K562 (cell line): Measurements from ENCODE around the gene DNASE2. TPM values are rescaled to one million over a fixed set of nuclear protein-coding genes. Genes with fewer than 3 reads are reported as not detected.

Experiments used
- AFF1 ChIP-seq, 2 experiments: fragments of 450-650 bp; IDR thresholded peaks; 2 replicates each; pipeline ENCODE4 v1.6.1; 2018; ENCODE audit warnings: mild to moderate bottlenecking in 2 of 2, low read depth in 1 of 2; ENCODE audit not compliant: partially characterized antibody in 2 of 2
- BCOR ChIP-seq: fragments of 450-650 bp; IDR thresholded peaks from 2 replicates; pipeline ENCODE4 v1.6.1; 2016
- ELF4 ChIP-seq: fragments of 450-650 bp; formaldehyde crosslinking; IDR thresholded peaks from 2 replicates; pipeline ENCODE4 v1.4.0; 2022; ENCODE audit warnings: missing genetic modification characterization
- EWSR1 ChIP-seq: fragments of 450-650 bp; IDR thresholded peaks from 2 replicates; pipeline ENCODE4 v1.6.1; 2018; ENCODE audit warnings: borderline replicate concordance, mild to moderate bottlenecking, low read depth, moderate library complexity; ENCODE audit not compliant: partially characterized antibody
- FOXA1 ChIP-seq: fragments of 450-650 bp; IDR thresholded peaks from 2 replicates; pipeline ENCODE4 v1.6.1; 2016; ENCODE audit warnings: mild to moderate bottlenecking, borderline replicate concordance
- FOXJ2 ChIP-seq: fragments of 200-800 bp; sonication (Bioruptor generic); IDR thresholded peaks from 2 replicates; pipeline ENCODE4 v1.6.1; 2016; ENCODE audit warnings: missing genetic modification characterization, missing compliant biosample characterization
- LEF1 ChIP-seq: fragments of 450-650 bp; IDR thresholded peaks from 2 replicates; pipeline ENCODE4 v1.6.1; 2016; ENCODE audit warnings: mild to moderate bottlenecking
- MCM3 ChIP-seq: fragments of 450-650 bp; IDR thresholded peaks from 2 replicates; pipeline ENCODE4 v1.6.1; 2016
- PHB2 ChIP-seq: fragments of 450-650 bp; IDR thresholded peaks from 2 replicates; pipeline ENCODE4 v1.6.1; 2017; ENCODE audit warnings: low read depth
- RAD21 ChIP-seq, 2 experiments: fragments of 250-450 bp in 1 of 2; fragments of 450-650 bp in 1 of 2; sonication (Bioruptor Pico) in 1 of 2; formaldehyde crosslinking in 1 of 2; IDR thresholded peaks in 1 of 2; conservative IDR thresholded peaks in 1 of 2; 2 replicates each; pipeline versions ENCODE4 v1.4.0 to v1.8.0; 2020 to 2022; ENCODE audit warnings: mild to moderate bottlenecking in 2 of 2, moderate library complexity in 1 of 2
- RNF219 ChIP-seq: fragments of 250-450 bp; sonication (Bioruptor Pico); IDR thresholded peaks from 2 replicates; pipeline ENCODE4 v1.5.0; 2022; ENCODE audit warnings: mild to moderate bottlenecking
- SIRT6 ChIP-seq: IDR thresholded peaks from one replicate; pipeline ENCODE4 v1.6.1; 2012; ENCODE audit warnings: low read depth, mild to moderate bottlenecking, control low read depth, inconsistent platforms, low read length, moderate library complexity
- SPI1 ChIP-seq: IDR thresholded peaks from 2 replicates; pipeline ENCODE4 v1.6.1; 2011; ENCODE audit warnings: low read depth, low read length, control low read depth, borderline replicate concordance
- SREBF1 ChIP-seq: fragments of 150-350 bp; IDR thresholded peaks from 2 replicates; pipeline ENCODE4 v1.6.1; 2014; ENCODE audit warnings: antibody characterized with exemption, low read depth, low read length, borderline replicate concordance
- ZNF316 ChIP-seq: fragments of 450-650 bp; IDR thresholded peaks from 2 replicates; pipeline ENCODE4 v1.6.1; 2016
- polyA plus RNA-seq, 8 experiments: library from polyadenylated mRNA; depleted of rRNA in 4 of 8; stranded (reverse) in 5 of 8; unstranded in 3 of 8; fragments of >200 nt; fragmentation: Nextera tagmentation in 2 of 8; fragmentation: Illumina TruSeq in 1 of 8; extraction: Ambion mirVana in 2 of 8; extraction: Trizol in 1 of 8; gene quantifications; 2 replicates each; pipeline versions ENCODE4 v1.2.1 to v1.2.3, GENCODE V29; 2011 to 2014; ENCODE audit warnings: inconsistent platforms in 1 of 8, missing spikeins in 1 of 8
- total RNA-seq, 7 experiments: library from RNA; depleted of rRNA in 6 of 7; stranded (reverse); fragments of >200 nt in 6 of 7; fragmentation: Illumina TruSeq in 2 of 7; extraction: Trizol in 2 of 7; gene quantifications; 2 replicates each; pipeline versions ENCODE4 v1.2.1 to v1.2.3, GENCODE V29; 2011 to 2021; ENCODE audit warnings: low replicate concordance in 1 of 7
- TF ChIP-seq, protein P1 (sequence below): sonication (generic); formaldehyde crosslinking; IDR thresholded peaks from 2 replicates; pipeline ENCODE4 v1.9.0; 2022; ENCODE audit warnings: mild to moderate bottlenecking, missing genetic modification reagents
- TF ChIP-seq, protein P2 (sequence below), 2 experiments: IDR thresholded peaks in 1 of 2; conservative IDR thresholded peaks in 1 of 2; 2 replicates each; pipeline ENCODE4 v1.6.1; 2016; ENCODE audit warnings: low read depth in 2 of 2, mild to moderate bottlenecking in 1 of 2, missing compliant biosample characterization in 1 of 2, missing genetic modification characterization in 1 of 2, moderate library complexity in 1 of 2

DNASE2 gene
- total and polyA plus RNA-seq, 9 of the 15 experiments (the other 6 are each of a cell fraction or from before 2014, with no cell fraction given) = 4.4 to 27.0 (median 20.2) TPM

- TF ChIP-seq SIRT6 (no peak), LEF1 (peak; percentile 85), SREBF1 (no peak), RNF219 (CRISPR knock-in tag) (no peak), RAD21 (CRISPR knock-in tag; conservative IDR thresholded peaks at IDR 0.05 in 1 of 2, IDR thresholded peaks at IDR 0.05 in 1 of 2) (0 out of 4 replicates have a peak, but pooled peaks of 1 of the 2 experiments have one; percentile 3), ELF4 (CRISPR knock-in tag) (no peak), AFF1 (IDR thresholded peaks at IDR 0.05; ENCODE audit: low read depth in 1 of 2, partially characterized antibody in 2 of 2) (peak in 1 of 2 experiments; percentile 50), MCM3 (no peak), EWSR1 (no peak), BCOR (peak; percentile 55; the same call in 1 of the 2 replicates), ZNF316 (no peak), SPI1 (no peak), FOXJ2 (tag) (no peak; the same call in 1 of the 2 replicates), PHB2 (peak; percentile 74), FOXA1 (no peak)
- TF ChIP-seq, protein P1, sequence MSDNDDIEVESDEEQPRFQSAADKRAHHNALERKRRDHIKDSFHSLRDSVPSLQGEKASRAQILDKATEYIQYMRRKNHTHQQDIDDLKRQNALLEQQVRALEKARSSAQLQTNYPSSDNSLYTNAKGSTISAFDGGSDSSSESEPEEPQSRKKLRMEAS (CRISPR knock-in tag) = peak; percentile 76
- TF ChIP-seq, protein P2, sequence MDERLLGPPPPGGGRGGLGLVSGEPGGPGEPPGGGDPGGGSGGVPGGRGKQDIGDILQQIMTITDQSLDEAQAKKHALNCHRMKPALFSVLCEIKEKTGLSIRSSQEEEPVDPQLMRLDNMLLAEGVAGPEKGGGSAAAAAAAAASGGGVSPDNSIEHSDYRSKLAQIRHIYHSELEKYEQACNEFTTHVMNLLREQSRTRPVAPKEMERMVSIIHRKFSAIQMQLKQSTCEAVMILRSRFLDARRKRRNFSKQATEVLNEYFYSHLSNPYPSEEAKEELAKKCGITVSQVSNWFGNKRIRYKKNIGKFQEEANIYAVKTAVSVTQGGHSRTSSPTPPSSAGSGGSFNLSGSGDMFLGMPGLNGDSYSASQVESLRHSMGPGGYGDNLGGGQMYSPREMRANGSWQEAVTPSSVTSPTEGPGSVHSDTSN (CRISPR knock-in tag; IDR thresholded peaks at IDR 0.05; ENCODE audit: low read depth) = no peak
- TF ChIP-seq, protein P2 (tag; conservative IDR thresholded peaks at IDR 0.05; ENCODE audit: low read depth) = no peak
Observed at GRCh38 chr19:12886969-12887747, 5.9 kb upstream of the DNASE2 start, which contains the start of gene KLF1 (continued).
